GM18909 (cell line): ENCODE results near the gene SAFB.

Experiments
- ATAC-seq: cut with Tn5 transposase; IDR thresholded peaks from one replicate; pipeline ENCODE4 v1.9.1; 2021; ENCODE audit warnings: mild to moderate bottlenecking; ENCODE audit not compliant: unreplicated experiment, poor library complexity

The SAFB gene

DNA sequence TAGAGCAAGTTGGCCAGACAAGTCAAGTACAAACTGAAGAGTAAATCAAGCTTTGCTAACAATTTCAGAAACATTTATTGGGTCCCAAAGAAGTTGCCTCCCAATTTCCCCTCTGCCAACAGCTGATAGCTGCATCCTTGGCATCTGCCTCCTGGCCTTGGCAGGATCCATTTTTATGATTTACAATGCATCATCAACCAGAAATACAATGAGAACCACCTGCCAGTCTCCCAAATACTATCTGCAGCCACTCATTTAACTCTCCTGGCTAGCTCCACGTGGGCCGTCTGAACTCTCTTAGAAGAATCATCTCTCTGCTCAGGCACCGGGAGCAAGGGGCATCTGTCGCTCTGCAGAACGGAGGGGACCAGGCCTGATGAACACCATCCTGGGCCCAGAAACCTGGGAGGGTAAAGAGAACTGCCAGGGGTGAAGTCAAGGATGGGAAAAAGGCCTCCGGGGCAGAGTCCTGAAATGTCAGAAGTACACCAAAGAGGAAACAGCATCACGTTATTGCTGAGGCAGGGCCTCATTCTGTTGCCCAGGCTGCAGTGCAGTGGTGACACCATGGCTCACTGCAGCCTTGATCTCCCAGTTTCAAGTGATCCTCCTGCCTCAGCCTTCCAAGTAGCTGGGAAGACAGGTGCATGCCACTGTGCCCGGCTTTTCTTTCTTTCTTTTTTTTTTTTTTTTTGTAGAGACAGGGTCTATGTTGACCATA, 94.5 kb downstream of the SAFB start:
- no peak for ATAC-seq
